Kidney (tissue), 14 donors: ENCODE measurements around the gene WDR70. TPM values are rescaled to one million over a fixed set of nuclear protein-coding genes. Genes with fewer than 3 reads are reported as not detected.

ENCODE experiments used
- DNase-seq, 5 donors: peaks; one replicate each; pipeline ENCODE4 v3.0.0-alpha.2; 2013 to 2020
- FAIRE-seq: peaks from 2 replicates; lab custom pipeline; 2012; peaks lifted over from hg19 to GRCh38; lab: Jason Lieb, UNC
- H3K27ac ChIP-seq, 2 donors: one replicate each; pipeline ENCODE4 v1.7.0; 2013; ENCODE audit warnings: low read depth in 2 of 2, low read length in 2 of 2, inconsistent platforms in 1 of 2
- H3K27me3 ChIP-seq: one replicate; pipeline ENCODE4 v1.7.1; 2013; ENCODE audit warnings: low read length, inconsistent platforms; ENCODE audit not compliant: control insufficient read depth, insufficient read depth
- H3K36me3 ChIP-seq, 3 donors: one replicate each; pipeline versions ENCODE4 v1.7.0 to v1.7.1; 2013; ENCODE audit warnings: low read length in 3 of 3, control low read depth in 1 of 3, inconsistent platforms in 1 of 3; ENCODE audit not compliant: insufficient read depth in 3 of 3, control insufficient read depth in 2 of 3
- H3K4me1 ChIP-seq, 3 donors: one replicate each; pipeline versions ENCODE4 v1.7.0 to v1.7.1; 2013; ENCODE audit warnings: low read length in 3 of 3, inconsistent platforms in 1 of 3, low read depth in 1 of 3; ENCODE audit not compliant: control insufficient read depth in 2 of 3, insufficient read depth in 2 of 3
- H3K4me3 ChIP-seq, 3 donors: one replicate each; pipeline versions ENCODE4 v1.7.0 to v1.8.1; 2013; ENCODE audit warnings: low read length in 3 of 3, control low read depth in 1 of 3, inconsistent platforms in 1 of 3
- H3K9ac ChIP-seq, 3 donors: one replicate each; pipeline versions ENCODE4 v1.7.0 to v1.7.1; 2013; ENCODE audit warnings: low read length in 3 of 3, control low read depth in 1 of 3, inconsistent platforms in 1 of 3
- H3K9me3 ChIP-seq, 3 donors: one replicate each; pipeline versions ENCODE4 v1.7.0 to v1.7.1; 2013; ENCODE audit warnings: low read length in 3 of 3, control low read depth in 1 of 3, inconsistent platforms in 1 of 3; ENCODE audit not compliant: control insufficient read depth in 2 of 3, insufficient read depth in 1 of 3
- intact Hi-C: fragments of 100-400 bp; cut with DNase I; formaldehyde crosslinking; loops from one replicate; pipeline ENCODE4 v1.11.1; 2022
- polyA plus RNA-seq: library from polyadenylated mRNA; stranded (reverse); fragments of 350-450 nt; fragmentation: Illumina TruSeq; extraction: RNeasy Lipid Tissue Mini Kit (QIAGEN cat#74804); gene quantifications from one replicate; pipeline ENCODE4 v1.2.3, GENCODE V29; 2014; ENCODE audit warnings: low read depth, low replicate concordance; ENCODE audit not compliant: insufficient read depth
- total RNA-seq: library from RNA; stranded (reverse); fragmentation: NEBNext Ultra II Directional; extraction: Animal tissue kit (Norgen Biotek cat#: 25700); gene quantifications from one replicate; pipeline ENCODE4 v1.2.1, GENCODE V29; 2021
- TF ChIP-seq, protein P1 (sequence below): IDR thresholded peaks from 3 replicates; pipeline ENCODE4 v1.5.1; 2012; ENCODE audit warnings: mild to moderate bottlenecking, moderate library complexity, borderline replicate concordance; ENCODE audit not compliant: insufficient read depth; ENCODE audit errors: extremely low read depth
- donor health status: control.
- donor health status: control.
- donor health status: control.
- donor health status: control.
- donor health status: control.
- donor health status: DM: yes; HTN: yes; CAD: no.
- donor health status: Normal renal cell carcinoma (clear cell type).

Gene WDR70
- total and polyA plus RNA-seq, 2 donors from 2014 or later = 27.2 to 32.3 TPM

DNA sequence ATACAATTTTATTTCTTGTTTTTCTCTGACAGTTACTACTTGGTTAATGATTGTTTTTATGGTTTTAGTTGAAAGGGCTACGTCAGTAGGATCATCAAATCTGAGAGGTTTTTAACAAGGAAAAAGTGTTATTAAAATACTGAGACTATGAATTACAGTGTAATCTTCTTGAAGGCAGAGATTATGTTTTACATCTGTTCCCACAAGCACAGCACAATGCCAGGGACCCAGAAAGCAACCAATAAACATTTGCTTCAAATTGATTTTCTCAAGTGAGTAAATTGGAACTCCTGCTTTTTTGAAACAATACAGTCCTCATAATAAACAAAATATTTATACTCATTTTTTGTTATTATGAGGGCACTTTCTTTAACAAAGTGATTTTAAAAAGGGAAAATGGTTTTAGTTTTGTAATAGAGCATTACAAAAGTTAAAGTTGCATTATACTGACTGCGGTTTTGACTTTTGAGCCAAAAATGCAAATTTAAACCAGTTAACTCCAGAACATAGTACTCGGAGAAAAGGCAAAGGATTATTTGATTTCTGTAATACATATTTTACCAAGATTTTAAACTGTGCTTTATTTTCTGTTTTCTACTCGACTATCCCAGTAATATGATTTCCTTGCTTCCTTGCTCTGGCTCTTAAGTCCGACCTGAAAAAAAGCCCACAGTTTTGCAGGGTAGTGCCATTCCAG, 283.8 kb downstream of the WDR70 start:
- H3K4me1 ChIP-seq = peaks cover 0 to 6% (median 3%) of the 10 kb centered on the region in 3 donors
- no peaks in the 10 kb centered on the region for H3K36me3 ChIP-seq
- DNase-seq (no peak), FAIRE-seq (no peak)
- TF ChIP-seq, protein P1, sequence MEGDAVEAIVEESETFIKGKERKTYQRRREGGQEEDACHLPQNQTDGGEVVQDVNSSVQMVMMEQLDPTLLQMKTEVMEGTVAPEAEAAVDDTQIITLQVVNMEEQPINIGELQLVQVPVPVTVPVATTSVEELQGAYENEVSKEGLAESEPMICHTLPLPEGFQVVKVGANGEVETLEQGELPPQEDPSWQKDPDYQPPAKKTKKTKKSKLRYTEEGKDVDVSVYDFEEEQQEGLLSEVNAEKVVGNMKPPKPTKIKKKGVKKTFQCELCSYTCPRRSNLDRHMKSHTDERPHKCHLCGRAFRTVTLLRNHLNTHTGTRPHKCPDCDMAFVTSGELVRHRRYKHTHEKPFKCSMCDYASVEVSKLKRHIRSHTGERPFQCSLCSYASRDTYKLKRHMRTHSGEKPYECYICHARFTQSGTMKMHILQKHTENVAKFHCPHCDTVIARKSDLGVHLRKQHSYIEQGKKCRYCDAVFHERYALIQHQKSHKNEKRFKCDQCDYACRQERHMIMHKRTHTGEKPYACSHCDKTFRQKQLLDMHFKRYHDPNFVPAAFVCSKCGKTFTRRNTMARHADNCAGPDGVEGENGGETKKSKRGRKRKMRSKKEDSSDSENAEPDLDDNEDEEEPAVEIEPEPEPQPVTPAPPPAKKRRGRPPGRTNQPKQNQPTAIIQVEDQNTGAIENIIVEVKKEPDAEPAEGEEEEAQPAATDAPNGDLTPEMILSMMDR = no peak
- no peak overlapping the region for H3K27ac ChIP-seq
- intact Hi-C loops = no loop called here
- H3K9me3 ChIP-seq = no peaks in the 10 kb centered on the region
- no peak overlapping the region for H3K9ac ChIP-seq
- no peak overlapping the region for H3K4me3 ChIP-seq
- H3K27me3 ChIP-seq = no peaks in the 10 kb centered on the region

- H3K36me3 ChIP-seq = no peaks in the 10 kb centered on the region
- TF ChIP-seq, protein P1 = no peak
- intact Hi-C loops = no loop called here
Measured at GRCh38 chr5:37663538-37663937, 284.4 kb downstream of the WDR70 start.

DNA sequence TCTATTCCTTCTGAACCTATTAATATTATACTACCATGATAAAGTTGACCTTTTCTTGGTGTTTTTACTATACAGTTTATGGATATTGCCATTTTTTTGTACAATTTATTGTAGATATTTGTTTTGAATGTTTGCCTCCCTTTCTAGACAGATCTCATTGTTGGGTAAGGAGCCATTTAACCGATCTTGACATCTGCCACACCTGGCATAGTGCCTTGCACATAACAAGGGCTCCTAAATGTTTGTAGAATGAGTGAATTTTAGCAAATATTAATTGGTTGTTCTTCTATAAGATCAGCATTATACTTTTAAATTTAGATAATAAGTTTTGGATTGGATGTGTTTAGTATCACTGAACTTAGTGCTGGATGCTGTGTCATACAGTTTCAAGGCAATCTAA, 285.4 kb downstream of the WDR70 start:
- Histone ChIP-seq H3K9ac (no peak overlapping the region), H3K9me3 (no peaks in the 10 kb centered on the region), H3K4me3 (no peak overlapping the region), H3K4me1 (peaks cover 0 to 4% (median 0%) of the 10 kb centered on the region in 3 donors), H3K36me3 (no peaks in the 10 kb centered on the region), H3K27me3 (no peaks in the 10 kb centered on the region), H3K27ac (no peak overlapping the region)
- FAIRE-seq (no peak), DNase-seq (no peak)
- intact Hi-C loops = no loop called here
- TF ChIP-seq, protein P1 = no peak

More at GRCh38 chr5:37663538-37663937, 284.4 kb downstream of the WDR70 start:
- H3K4me1 ChIP-seq = peaks cover 0 to 4% (median 3%) of the 10 kb centered on the region in 3 donors
- H3K4me3 ChIP-seq = no peak overlapping the region
- FAIRE-seq = no peak
- DNase-seq = no peak
- H3K27me3 ChIP-seq = no peaks in the 10 kb centered on the region
- H3K9ac ChIP-seq = no peak overlapping the region
- H3K27ac ChIP-seq = no peak overlapping the region
- no peaks in the 10 kb centered on the region for H3K9me3 ChIP-seq
